Ishikawa (cell line): ENCODE results near the gene TRIOBP.

Experiments used
- CEBPB ChIP-seq: IDR thresholded peaks from 2 replicates; pipeline ENCODE4 v1.6.1; 2012
- CREB1 ChIP-seq: IDR thresholded peaks from 2 replicates; pipeline ENCODE4 v1.6.1; 2012; ENCODE audit warnings: low read depth
- EGR1 ChIP-seq: IDR thresholded peaks from 2 replicates; pipeline ENCODE4 v1.6.1; 2012
- EP300 ChIP-seq: IDR thresholded peaks from 2 replicates; pipeline ENCODE4 v1.6.1; 2012; ENCODE audit warnings: borderline replicate concordance
- FOXM1 ChIP-seq: IDR thresholded peaks from 2 replicates; pipeline ENCODE4 v1.6.1; 2012; ENCODE audit warnings: low read depth, borderline replicate concordance
- NFIC ChIP-seq: IDR thresholded peaks from 2 replicates; pipeline ENCODE4 v1.6.1; 2012
- RAD21 ChIP-seq: IDR thresholded peaks from 2 replicates; pipeline ENCODE4 v1.6.1; 2012; ENCODE audit warnings: low read depth
- TAF1 ChIP-seq: IDR thresholded peaks from 2 replicates; pipeline ENCODE4 v1.6.1; 2012; ENCODE audit warnings: low read depth, mild to moderate bottlenecking
- TCF12 ChIP-seq: IDR thresholded peaks from 2 replicates; pipeline ENCODE4 v1.6.1; 2012; ENCODE audit warnings: low read depth
- YY1 ChIP-seq: IDR thresholded peaks from 2 replicates; pipeline ENCODE4 v1.6.1; 2012; ENCODE audit warnings: low read depth
- ZBTB7A ChIP-seq: IDR thresholded peaks from 2 replicates; pipeline ENCODE4 v1.6.1; 2012; ENCODE audit warnings: low read depth
- TF ChIP-seq, protein P1 (sequence below): IDR thresholded peaks from 2 replicates; pipeline ENCODE4 v1.6.1; 2012; ENCODE audit warnings: low read depth, mild to moderate bottlenecking
- TF ChIP-seq, protein P2 (sequence below): IDR thresholded peaks from 2 replicates; pipeline ENCODE4 v1.6.1; 2012
- TF ChIP-seq, protein P3 (sequence below): IDR thresholded peaks from 2 replicates; pipeline ENCODE4 v1.6.1; 2012

DNA sequence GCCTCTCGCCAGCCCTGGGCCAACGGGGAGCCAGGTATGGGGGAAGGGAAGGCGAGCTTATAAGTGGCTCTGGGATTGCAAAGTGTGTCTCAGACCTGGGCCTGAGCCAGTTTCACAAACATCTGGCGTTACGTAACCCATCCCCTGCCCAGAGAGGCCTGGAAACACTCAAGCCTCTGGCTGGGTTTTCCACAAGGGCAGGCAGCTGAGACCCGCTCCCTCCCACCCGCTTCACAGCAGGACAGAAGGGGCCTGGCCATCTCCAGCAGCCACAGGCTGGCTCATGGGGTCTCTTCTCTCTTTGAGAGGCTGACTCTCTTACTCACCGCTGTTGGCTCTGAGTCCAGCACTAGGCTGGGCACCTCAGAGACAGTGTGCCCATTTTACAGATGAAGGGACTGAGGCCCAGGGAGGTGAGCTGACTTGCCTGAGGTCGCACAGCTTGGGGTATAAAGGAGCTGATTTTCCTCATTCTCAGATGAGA, 44.5 kb downstream of the TRIOBP start:
- TF ChIP-seq CEBPB: peak; percentile 83
- TF ChIP-seq, protein P1, sequence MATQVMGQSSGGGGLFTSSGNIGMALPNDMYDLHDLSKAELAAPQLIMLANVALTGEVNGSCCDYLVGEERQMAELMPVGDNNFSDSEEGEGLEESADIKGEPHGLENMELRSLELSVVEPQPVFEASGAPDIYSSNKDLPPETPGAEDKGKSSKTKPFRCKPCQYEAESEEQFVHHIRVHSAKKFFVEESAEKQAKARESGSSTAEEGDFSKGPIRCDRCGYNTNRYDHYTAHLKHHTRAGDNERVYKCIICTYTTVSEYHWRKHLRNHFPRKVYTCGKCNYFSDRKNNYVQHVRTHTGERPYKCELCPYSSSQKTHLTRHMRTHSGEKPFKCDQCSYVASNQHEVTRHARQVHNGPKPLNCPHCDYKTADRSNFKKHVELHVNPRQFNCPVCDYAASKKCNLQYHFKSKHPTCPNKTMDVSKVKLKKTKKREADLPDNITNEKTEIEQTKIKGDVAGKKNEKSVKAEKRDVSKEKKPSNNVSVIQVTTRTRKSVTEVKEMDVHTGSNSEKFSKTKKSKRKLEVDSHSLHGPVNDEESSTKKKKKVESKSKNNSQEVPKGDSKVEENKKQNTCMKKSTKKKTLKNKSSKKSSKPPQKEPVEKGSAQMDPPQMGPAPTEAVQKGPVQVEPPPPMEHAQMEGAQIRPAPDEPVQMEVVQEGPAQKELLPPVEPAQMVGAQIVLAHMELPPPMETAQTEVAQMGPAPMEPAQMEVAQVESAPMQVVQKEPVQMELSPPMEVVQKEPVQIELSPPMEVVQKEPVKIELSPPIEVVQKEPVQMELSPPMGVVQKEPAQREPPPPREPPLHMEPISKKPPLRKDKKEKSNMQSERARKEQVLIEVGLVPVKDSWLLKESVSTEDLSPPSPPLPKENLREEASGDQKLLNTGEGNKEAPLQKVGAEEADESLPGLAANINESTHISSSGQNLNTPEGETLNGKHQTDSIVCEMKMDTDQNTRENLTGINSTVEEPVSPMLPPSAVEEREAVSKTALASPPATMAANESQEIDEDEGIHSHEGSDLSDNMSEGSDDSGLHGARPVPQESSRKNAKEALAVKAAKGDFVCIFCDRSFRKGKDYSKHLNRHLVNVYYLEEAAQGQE: no peak
- TF ChIP-seq EGR1: no peak
- no peak for TF ChIP-seq YY1
- TF ChIP-seq EP300: no peak
- TF ChIP-seq TAF1: no peak
- no peak for TF ChIP-seq RAD21
- TF ChIP-seq ZBTB7A: no peak
- TF ChIP-seq, protein P2, sequence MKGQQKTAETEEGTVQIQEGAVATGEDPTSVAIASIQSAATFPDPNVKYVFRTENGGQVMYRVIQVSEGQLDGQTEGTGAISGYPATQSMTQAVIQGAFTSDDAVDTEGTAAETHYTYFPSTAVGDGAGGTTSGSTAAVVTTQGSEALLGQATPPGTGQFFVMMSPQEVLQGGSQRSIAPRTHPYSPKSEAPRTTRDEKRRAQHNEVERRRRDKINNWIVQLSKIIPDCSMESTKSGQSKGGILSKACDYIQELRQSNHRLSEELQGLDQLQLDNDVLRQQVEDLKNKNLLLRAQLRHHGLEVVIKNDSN: no peak
- peak; percentile 31; the same call in 1 of the 2 replicates for TF ChIP-seq NFIC
- no peak for TF ChIP-seq FOXM1
- TF ChIP-seq, protein P3, sequence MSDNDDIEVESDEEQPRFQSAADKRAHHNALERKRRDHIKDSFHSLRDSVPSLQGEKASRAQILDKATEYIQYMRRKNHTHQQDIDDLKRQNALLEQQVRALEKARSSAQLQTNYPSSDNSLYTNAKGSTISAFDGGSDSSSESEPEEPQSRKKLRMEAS: no peak
- no peak for TF ChIP-seq TCF12
- TF ChIP-seq CREB1: no peak
